Skin epidermis (tissue), 12 donors: ENCODE results near the gene WBP1.

Experiments
- H3K27ac ChIP-seq, 21 experiments: fragments of 200-600 bp; sonication (generic) in 11 of 21; one replicate each; pipeline ENCODE4 v1.5.0; 2020; ENCODE audit warnings: mild to moderate bottlenecking in 3 of 21, inconsistent platforms in 2 of 21, moderate library complexity in 2 of 21
- H3K4me3 ChIP-seq, 7 experiments: fragments of 200-600 bp; sonication (generic) in 2 of 7; one replicate each; pipeline ENCODE4 v1.5.0; 2020; ENCODE audit warnings: inconsistent platforms in 2 of 7, mild to moderate bottlenecking in 2 of 7, moderate library complexity in 1 of 7

WBP1 gene

DNA sequence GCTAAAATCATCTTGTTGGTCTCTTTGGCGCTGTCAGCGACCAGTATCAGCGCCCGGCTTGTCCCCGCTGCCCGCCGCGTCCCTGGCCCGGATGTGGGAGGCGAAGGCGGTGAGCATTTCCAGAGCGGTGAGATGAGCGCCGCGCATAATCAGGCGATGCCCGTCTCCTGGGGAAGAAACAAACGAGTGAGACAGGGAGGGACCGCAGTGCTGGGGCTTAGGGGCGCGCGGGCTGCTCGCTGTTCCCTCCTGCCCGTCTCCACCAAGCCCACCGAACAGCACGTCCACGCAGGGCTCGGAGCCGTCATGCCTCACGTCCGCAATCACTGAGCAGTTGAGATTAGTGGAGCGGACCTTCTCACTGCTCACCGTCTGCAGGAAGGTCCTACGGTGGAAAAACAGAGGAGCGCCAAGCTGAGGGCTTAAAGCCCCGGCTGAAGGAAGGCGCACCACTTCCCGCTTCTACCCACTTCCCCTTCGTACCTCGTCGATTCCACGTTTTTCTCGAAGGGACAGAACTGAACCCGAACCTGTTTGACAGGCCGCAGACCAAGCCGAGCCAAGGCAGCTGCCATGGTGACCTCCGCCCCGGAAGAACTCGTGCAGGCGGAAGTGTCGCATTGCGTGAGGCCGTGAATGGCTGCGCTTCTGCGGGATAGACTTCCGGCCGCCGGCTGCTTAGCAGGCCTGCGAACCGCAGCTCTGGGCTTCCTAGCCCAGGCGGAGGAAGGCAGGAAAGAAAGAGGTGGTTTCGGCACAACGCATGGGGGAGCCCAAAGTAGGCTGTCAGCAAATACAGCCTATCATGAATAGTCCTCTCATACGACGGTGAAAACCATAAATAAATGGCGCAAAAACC lies 14.1 kb downstream of the WBP1 start, which contains the start of gene MRPL53:
Gene MRPL53 (minus strand): TSS at position 595 of the 859 bp plus-strand sequence. CDS start 20 bp downstream, at position 575.
- peak within 1 kb of the TSS; percentile 54 to 75 (median 67) for H3K4me3 ChIP-seq
- peak within 1 kb of the TSS; percentile 52 to 96 (median 89) for H3K27ac ChIP-seq

DNA sequence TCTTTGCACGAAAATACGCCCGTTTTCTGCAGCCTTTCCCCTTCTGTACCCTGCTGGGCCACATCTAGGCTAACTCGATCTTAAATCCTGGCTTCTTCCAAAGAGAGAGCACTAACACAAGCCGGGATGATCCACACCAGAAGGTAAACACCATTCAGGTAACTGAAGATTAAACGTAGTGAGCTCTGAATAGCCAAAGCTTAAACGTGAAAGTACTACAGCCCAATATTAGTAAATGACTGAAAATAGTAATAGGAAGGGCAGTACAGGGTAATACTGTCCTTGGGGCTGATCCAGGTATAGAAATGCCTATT lies 14.7 kb downstream of the WBP1 start:
- Histone ChIP-seq H3K27ac (peak overlapping the region; percentile 52 to 96 (median 89)), H3K4me3 (peak overlapping the region; percentile 54 to 75 (median 67))

DNA sequence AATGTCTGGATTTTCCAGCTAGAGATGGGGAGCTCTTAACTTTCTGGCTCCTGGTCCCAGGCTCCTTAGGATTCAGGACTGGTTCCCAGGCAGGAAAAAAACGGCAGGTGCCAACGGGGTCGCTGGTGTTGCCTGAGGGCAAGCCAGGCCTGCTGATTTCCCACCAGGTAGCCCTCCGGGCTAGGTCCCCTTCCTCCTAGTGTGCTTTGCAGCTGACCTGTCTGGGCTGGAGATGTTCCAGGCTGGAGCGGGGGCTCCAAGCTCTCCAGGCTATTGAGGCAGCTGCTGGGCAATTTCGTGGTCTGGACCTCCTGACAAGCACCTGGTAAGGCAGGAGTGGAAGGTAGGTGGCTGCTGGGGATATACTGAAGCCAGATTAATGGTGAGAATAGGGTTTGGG lies 16.2 kb downstream of the WBP1 start:
- Histone ChIP-seq H3K27ac (no peak overlapping the region), H3K4me3 (no peak overlapping the region)

DNA sequence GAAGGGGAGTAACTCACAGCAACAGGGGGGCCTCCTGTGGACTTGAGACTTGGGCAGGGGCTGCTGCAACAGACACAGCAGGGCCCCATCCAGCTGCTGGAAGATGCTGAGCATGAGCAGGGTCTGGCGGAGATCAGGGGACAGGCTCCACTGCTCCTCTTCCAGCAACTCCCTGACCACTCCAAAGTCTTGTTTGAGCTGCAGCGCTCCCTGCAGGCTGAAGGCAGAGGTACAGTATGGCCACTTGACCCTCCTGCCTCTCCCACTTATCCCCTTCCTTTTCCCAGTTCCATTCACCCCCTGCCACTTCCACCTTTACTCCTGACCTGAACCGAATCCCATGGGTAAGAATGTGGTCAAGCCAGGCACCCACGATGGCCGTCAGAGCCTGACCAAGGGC lies 16.7 kb downstream of the WBP1 start:
- Histone ChIP-seq H3K4me3 (no peak overlapping the region), H3K27ac (no peak overlapping the region)

DNA sequence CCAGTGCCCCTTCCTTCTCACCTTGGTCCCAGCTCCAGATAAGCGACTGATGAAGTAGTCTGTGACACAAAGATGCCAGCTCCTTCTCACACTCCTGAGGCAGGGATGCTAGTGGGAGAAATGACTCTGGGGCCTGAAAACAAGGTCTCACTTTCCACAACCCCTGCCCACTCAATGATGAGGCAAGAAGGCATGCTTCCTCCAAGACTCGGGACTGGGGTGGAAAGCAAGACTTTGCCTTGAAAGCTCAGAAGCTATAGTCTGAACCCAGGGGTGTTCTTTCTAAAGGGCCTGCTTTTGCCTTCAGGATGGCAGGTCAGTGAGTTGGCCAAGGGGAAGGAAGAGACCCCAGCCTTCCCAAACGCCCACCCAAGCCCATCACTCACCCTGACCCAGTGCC lies 23.2 kb downstream of the WBP1 start:
- peak overlapping the region in 12 of 21 experiments; percentile 76 to 96 (median 88) for H3K27ac ChIP-seq
- peak overlapping the region; percentile 72 to 96 (median 85) for H3K4me3 ChIP-seq

DNA sequence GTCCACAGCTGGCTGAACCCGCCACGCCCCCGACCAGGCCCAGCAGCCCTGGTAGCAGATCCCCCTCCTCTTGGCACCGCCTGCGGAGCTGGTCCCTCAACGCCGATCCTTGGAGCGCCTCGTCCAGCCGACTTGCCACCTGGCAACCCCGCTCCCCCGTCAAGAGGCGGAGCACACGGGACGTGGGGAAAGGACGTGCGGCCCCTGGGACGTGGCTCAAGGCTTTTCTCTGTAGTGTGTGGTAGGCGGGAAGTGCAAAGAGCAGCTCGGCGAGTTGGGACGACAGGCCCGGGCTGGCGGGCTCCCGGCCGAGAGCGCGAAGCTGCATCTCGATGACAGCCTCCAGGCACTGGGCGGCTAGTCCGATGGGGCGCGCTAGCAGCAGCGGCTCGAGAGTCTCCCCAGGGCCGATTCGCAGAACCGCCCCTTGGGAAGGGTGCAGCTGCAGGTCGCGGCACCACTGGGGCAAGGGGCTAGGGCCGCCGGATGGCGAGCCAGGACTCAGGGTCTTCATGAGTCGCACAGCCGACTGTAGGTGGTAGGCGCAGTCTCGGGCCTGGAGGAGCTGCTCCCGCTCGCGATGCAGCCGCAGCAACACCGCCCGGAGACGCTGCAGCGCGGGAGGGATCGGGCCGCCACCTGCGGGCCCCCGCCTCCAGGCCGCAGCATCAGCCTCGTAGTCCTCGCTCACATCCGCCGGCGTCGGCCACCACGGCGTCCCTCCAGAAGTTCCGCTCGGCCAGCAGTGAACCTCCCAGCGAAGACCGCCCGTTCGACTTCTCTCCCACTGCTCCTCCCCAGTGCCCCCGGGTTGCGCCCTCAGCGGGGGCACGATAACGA lies 23.9 kb downstream of the WBP1 start:
- Histone ChIP-seq H3K27ac (peak overlapping the region; percentile 72 to 96 (median 87)), H3K4me3 (peak overlapping the region; percentile 72 to 96 (median 85))

DNA sequence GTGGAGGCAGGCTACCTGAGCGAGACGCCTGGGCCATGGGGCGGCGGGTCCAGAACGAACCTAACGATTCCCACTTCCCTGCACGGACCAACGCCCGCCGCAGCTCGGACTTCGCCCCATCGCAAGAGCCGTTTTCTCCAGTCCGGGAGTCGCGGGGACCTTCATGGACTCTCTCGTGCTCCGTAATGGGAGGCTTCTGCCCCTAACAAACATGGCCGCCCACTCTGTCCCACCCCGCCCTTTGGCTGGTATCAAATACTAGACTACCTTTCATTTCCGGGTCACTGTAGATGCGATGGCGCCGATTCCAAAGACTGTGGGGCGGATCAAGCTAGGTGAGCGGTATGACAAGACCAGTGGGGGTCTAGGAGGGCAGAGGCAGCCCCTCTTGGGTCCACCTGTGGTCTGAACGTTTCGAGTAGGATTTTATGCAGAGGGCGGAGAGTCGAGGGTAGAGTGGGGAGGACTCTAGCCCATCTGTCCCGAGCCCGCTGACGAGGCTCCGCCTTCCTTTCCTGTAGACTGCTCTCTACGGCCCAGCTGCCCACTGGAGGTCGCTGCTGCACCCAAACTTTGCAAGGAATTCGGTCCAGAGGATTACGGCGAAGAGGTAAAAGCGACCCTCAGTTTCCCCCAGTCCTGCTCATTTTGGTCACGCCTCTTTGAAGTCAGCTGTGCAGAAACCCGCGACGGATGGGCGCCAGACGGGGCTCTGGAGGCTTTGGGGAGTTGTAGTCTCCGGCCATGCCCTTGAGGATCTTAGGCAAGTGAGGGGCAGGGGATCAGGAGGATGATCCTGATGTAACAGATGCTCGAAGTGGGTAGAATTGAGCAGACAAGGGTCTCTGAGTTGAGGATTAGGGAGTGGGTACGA lies 24.8 kb downstream of the WBP1 start, which contains the start of the genes CCDC142 and TTC31:
Gene CCDC142 (minus strand): TSS at position 198 of the 874 bp plus-strand sequence. CDS start 161 bp downstream, at position 37.
Gene TTC31 (plus strand): TSS at position 281 of the 874 bp plus-strand sequence. CDS start 15 bp downstream, at position 296.
- Histone ChIP-seq H3K27ac (peak within 1 kb of the TSS; percentile 72 to 96 (median 87)), H3K4me3 (peak within 1 kb of the TSS; percentile 72 to 96 (median 85))

DNA sequence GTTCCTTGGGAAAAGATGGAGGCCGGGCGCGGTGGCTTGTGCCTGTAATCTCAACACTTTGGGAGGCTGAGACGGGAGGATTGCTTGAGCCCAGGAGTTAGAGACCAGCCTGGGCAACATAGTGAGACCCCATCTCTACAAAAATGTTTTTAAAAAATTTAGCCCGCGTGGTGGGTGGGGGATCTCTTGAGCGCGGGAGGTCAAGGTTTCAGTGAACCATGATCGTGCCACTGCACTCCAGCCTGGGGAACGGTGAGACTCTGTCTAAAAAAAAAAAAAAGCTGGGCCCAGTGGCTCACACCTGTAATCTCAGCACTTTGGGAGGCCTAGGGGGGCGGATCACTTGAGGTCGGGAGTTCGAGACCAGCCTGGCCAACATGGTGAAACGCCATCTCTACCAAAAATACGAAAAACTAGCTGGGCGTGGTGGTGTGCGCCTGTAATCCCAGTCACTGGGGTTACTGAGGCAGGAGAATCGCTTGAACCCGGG lies 25.5 kb downstream of the WBP1 start:
- peak overlapping the region in 13 of 21 experiments; percentile 12 to 96 (median 89) for H3K27ac ChIP-seq

DNA sequence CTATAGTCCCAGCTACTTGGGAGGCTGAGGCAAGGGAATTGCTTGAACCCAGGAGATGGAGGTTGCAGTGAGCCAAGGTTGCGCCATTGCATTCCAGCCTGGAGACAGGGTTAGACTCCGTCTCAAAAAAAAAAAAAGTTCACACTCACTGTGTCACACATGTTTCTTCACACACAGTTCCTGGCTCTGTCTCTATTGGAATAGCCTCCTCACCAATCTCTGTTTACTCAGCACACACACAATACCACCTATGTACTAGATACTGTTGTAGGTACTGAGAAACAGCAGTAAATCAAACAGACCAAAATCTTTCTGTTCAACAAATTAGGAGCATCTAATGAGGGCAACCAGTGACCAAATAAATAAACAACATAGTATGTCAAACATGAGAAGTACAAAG lies 27.9 kb downstream of the WBP1 start:
- Histone ChIP-seq H3K27ac (no peak overlapping the region), H3K4me3 (no peak overlapping the region)

More for the DNA sequence above, 25.5 kb downstream of the WBP1 start:
- H3K4me3 ChIP-seq, result peak overlapping the region; percentile 72 to 96 (median 85)

DNA sequence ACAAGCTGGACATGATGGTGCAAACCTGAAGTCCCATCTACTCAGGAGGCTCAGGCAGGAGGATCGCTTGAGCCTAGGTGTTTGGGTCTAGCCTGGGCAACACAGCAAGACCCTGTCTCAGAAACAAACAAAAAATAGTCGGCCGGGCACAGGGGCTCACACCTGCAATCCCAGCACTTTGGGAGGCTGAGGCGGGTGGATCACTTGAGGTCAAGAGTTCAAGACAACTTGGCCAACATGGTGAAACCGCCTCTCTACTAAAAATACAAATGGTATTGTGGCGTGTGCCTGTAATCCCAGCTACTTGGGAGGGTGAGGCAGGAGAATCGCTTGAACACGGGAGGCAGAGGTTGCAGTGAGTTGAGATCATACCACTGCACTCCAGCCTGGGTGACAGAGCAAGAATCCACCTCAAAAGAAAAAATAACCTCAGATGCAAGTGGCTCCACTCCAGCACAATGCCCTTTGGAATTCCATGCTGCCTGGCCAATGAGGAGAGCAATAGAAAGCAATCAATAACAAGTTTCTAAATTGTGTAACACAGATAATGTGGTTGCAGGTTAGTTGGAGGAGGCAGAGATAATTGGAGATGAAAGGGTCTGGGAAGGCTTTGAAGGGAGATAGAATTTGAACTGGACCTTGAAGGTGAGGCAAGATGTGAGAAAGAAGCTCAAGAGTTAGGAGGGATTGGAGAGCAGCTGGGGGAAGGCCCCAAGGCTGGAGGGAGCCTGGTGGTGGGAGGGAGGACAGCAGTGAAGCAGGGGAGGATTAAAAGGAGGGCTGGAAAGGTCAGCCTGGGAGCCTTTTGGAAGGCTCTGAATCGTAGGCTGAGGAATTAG lies 30.6 kb downstream of the WBP1 start:
- Histone ChIP-seq H3K27ac (no peak overlapping the region), H3K4me3 (no peak overlapping the region)

DNA sequence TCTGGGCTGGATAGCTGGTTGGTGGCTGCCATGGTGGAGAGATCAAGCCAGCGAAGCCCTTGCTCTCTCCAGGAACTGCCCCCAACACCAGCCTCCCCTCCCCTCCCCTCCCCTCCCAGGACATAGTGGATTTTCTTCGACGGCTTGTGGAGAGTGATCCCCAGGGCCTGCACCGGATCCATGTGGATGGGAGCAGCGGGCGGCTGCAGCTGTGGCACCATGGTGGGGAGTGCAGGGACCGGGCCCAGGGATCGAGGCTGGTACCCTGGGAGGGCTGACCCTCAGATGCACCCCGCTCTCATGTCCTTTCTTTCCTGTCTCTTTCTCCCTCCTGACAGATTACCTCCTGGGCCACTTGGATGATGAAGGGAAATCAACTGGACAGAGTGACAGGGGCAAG lies 31.7 kb downstream of the WBP1 start:
- H3K27ac ChIP-seq, result no peak overlapping the region

DNA sequence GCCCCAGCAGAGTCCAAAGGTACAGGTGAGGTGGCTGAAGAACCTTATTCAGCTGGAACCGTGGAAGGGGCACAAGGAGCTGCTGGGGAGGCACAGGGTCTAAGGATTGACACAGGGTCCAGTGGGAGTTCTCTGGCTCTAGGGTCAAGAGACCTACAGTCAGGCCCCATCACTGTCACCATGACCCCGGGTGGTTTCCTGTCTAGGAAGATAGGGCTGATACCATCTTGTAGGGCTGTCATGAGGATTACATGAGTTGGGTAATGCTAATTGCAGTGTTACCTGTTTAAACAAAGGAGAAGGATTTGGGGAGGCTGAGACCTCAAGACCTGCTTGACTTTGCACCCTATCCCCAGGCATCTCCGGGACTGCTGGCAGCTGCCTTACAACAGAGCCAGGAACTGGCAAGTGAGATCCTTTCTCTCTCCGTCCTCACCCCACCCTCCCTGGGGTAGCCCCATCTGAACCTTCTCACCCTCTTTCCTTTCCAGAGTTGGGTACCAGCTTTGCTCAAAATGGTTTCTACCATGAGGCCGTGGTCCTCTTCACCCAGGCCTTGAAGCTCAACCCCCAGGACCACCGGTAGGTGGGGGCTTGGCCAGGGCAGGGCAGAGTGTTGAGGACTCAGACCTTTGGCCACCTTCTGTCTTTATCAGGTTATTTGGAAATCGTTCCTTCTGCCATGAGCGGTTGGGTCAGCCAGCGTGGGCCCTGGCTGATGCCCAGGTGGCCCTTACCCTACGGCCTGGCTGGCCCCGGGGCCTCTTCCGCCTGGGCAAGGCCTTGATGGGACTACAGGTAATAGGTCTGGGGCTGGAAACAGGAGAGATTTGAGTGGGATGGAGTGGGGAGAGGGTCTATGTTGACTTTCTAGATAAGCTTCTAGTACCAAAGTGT lies 33.7 kb downstream of the WBP1 start:
- no peak overlapping the region for H3K4me3 ChIP-seq

More for the DNA sequence above, 31.7 kb downstream of the WBP1 start:
- no peak overlapping the region for H3K4me3 ChIP-seq

DNA sequence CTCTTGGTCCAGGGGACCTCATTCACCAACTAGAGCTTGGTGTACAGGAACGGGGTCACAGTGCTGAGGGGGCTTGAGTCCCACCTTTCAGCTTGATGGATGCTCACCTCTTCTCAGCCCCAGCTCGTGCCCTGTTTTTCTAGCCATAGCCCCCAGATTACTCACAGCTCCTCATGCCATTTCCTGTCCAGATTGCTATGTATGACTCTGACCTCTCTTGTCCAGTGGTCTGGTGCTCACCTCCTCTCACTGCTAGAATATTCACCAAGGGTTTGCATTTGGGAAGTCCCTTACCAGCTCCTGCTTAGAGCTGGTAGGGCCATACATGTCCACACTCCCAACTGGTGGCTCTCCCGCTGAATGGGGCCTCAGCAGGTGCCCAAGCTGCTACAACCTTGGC lies 35.3 kb downstream of the WBP1 start:
- Histone ChIP-seq H3K27ac (no peak overlapping the region), H3K4me3 (no peak overlapping the region)

More for the DNA sequence above, 33.7 kb downstream of the WBP1 start:
- H3K27ac ChIP-seq, result no peak overlapping the region

DNA sequence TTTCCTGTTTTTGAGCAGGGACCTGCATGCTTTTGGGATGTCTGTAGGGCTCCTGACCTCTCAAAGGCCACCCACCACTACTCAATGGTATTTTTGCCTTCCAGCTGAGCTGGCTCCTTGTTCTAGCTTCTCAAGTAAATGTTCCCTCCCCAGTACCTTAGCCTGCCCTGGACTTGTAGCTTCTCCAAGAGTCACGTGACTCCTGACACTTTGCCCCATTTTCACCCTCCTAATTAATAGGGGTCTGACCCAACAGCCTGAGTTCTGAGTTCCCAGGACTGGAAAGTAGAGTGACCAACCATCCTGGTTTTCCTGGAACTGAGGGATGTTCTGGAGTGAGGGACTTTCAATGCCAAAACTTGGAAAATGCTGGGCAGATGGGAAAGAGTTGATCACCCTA lies 37.2 kb downstream of the WBP1 start:
- H3K4me3 ChIP-seq, result no peak overlapping the region
- no peak overlapping the region for H3K27ac ChIP-seq

DNA sequence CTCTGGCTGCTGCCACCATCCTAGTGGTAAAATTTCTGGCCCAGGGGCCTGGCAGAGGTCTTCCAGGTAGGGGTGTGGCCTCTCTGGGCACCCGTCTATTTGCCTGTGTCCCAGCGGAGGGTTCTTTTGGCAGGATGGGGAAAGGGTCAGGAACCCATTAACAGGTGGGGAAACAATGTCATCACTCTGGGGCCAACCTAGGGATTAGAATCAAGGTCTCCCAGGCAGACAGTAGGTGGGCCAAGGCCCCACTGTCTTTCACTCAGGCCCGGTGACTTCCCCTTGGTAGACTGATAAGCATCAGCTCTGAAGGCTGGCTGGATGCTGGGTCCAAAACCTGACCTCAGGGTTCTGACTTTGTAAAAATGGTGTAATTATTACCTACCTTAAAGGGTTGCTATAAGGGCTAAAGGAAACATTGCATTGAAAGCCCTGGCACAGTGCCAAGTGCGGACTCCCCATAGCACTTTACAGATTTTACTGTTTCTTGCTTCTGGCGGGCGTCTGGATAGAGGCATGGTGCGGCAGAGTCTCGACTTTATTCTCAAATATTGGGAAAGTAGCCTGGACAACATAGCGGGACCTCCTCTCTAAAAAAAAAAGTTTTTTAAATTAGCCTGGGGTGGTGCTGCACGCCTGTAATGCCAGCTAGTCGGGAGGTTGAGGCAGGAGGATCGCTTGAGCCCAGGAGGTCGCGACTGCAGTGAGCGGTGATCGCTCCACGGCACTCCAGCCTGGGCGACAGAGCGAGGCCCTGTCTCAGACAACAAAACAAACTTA lies 38.9 kb downstream of the WBP1 start:
- peak overlapping the region in 4 of 7 experiments; percentile 26 to 43 (median 28) for H3K4me3 ChIP-seq
- H3K27ac ChIP-seq, result peak overlapping the region in 1 of 21 experiments; percentile 56

DNA sequence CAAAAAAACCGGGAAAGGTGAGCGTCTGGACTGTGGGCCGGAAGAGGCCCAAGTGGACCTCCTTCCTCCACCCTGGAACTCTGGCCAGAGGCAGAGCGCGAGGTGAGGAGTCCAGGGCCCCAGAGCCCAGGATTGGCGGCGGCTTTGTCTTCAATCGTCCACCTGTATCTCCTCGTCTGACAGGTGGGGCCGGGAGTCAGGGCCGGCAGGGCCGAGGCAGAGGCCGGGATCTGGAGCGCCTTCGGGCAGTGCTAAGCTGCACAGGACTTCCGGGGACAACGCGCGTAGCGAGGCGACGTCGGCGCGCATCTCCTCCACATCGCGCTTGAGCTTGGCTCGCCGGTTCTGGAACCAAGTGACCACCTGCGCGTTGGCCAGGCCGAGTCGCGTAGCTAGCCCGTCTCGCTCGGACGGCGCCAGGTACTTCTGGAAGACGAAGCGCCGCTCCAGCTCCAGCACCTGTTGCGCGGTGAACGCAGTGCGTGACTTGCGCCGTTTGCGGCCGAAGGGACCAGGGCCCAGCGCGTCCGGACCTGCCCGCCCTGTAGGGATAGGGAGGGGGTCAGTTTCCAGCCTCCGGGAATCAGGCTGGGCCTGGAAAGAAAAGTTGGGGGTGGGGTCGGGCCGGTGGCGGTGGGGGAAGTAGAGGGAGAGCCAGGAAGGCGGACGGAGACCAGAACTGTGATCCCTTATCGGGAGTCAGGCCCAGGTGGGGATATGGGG lies 39.7 kb downstream of the WBP1 start:
- H3K27ac ChIP-seq, result peak overlapping the region in 2 of 21 experiments; percentile 56 to 65
- peak overlapping the region; percentile 3 to 43 (median 26) for H3K4me3 ChIP-seq
